HG02642 (cell line): Measurements from ENCODE around the gene GOLGA8G.
"Not testable (repeated sequence)": the region's sequence is repeated elsewhere in the genome, so short reads cannot be mapped to it uniquely, and the experiment has no call there.

Source experiments
- ATAC-seq: cut with Tn5 transposase; IDR thresholded peaks from one replicate; pipeline ENCODE4 v1.9.1; 2021; ENCODE audit warnings: mild to moderate bottlenecking; ENCODE audit not compliant: unreplicated experiment, poor library complexity

Gene GOLGA8G

GRCh38 chr15:28532954-28533353, at the start of gene GOLGA8G:
TSS of gene GOLGA8G (minus strand) at chr15:28532971. CDS start at chr15:28532909, 62 bp downstream.
- not testable (repeated sequence) for ATAC-seq

- ATAC-seq: not testable (repeated sequence)
Measured at GRCh38 chr15:28573351-28573750, 40.6 kb upstream of the GOLGA8G start.

- not testable (repeated sequence) for ATAC-seq
Measured at GRCh38 chr15:28553268-28553667, 20.5 kb upstream of the GOLGA8G start, which contains the start of gene GOLGA6L25. TSS of gene GOLGA6L25 (plus strand) at chr15:28553568. CDS start at chr15:28553629, 61 bp downstream.

- ATAC-seq: not testable (repeated sequence)
Measured at GRCh38 chr15:28515208-28515607, 17.6 kb downstream of the GOLGA8G start.

GRCh38 chr15:28514128-28514527, 18.6 kb downstream of the GOLGA8G start:
- ATAC-seq: not testable (repeated sequence)

GRCh38 chr15:28508217-28508889, 24.4 kb downstream of the GOLGA8G start:
- not testable (repeated sequence) for ATAC-seq

- ATAC-seq: not testable (repeated sequence)
Measured at GRCh38 chr15:28481340-28481739, 51.4 kb downstream of the GOLGA8G start.
